WTC11 (cell line): ENCODE measurements around the gene PPP3CA. TPM values are rescaled to one million over a fixed set of nuclear protein-coding genes. Genes with fewer than 3 reads are reported as not detected.

Source experiments
- ATAC-seq: fragments of 200-7000 bp; cut with Tn5 transposase; 2 replicates; pipeline ENCODE4 v1.10.0; 2021; ENCODE audit warnings: mild to moderate bottlenecking, moderate library complexity
- CTCF ChIA-PET: fragments of 300-600 bp; sonication (Branson Sonifier 250); formaldehyde crosslinking; loops from one replicate; lab custom pipeline; 2021; ENCODE audit warnings: antibody characterized with exemption; lab: Charles Lee
- POLR2A ChIA-PET: fragments of 350-600 bp; sonication (Branson Sonifier 250); formaldehyde crosslinking; loops from one replicate; lab custom pipeline; 2021; ENCODE audit warnings: antibody characterized with exemption; lab: Charles Lee
- DNase-seq: peaks from one replicate; pipeline ENCODE4 v3.0.0; 2021; ENCODE audit warnings: low spot score
- H3K27ac Mint-ChIP-seq: 2 replicates; pipeline ENCODE4 v1.8.0; 2021; ENCODE audit warnings: mixed read lengths
- H3K27me3 Mint-ChIP-seq: 2 replicates; pipeline ENCODE4 v1.8.0; 2021; ENCODE audit warnings: low read depth, mild to moderate bottlenecking, moderate library complexity, mixed read lengths
- H3K36me3 Mint-ChIP-seq: 2 replicates; pipeline ENCODE4 v1.8.0; 2021; ENCODE audit warnings: mixed read lengths
- H3K4me1 Mint-ChIP-seq: 2 replicates; pipeline ENCODE4 v1.8.0; 2022; ENCODE audit warnings: mixed read lengths
- H3K4me3 Mint-ChIP-seq: 2 replicates; pipeline ENCODE4 v1.8.0; 2021; ENCODE audit warnings: mild to moderate bottlenecking, moderate library complexity, mixed read lengths
- H3K9me3 Mint-ChIP-seq: 2 replicates; pipeline ENCODE4 v1.8.0; 2021; ENCODE audit warnings: mixed read lengths
- ATF3 ChIP-seq: sonication (generic); formaldehyde crosslinking; conservative IDR thresholded peaks from 2 replicates; pipeline ENCODE4 v1.8.1; 2022; ENCODE audit warnings: mild to moderate bottlenecking, missing genetic modification reagents
- CREM ChIP-seq: sonication (generic); formaldehyde crosslinking; IDR thresholded peaks from 2 replicates; pipeline ENCODE4 v1.8.1; 2022; ENCODE audit warnings: mild to moderate bottlenecking, missing genetic modification reagents, moderate library complexity
- E2F4 ChIP-seq: sonication (generic); formaldehyde crosslinking; IDR thresholded peaks from 2 replicates; pipeline ENCODE4 v1.8.1; 2022; ENCODE audit warnings: low read depth, mild to moderate bottlenecking, moderate library complexity, missing genetic modification reagents, borderline replicate concordance
- EMX1 ChIP-seq: fragments of 250-450 bp; sonication (Bioruptor Pico); IDR thresholded peaks from 2 replicates; pipeline ENCODE4 v1.8.0; 2021; ENCODE audit warnings: mild to moderate bottlenecking
- IRF2 ChIP-seq: sonication (generic); formaldehyde crosslinking; IDR thresholded peaks from 2 replicates; pipeline ENCODE4 v1.8.0; 2022; ENCODE audit warnings: low read depth, missing genetic modification reagents, borderline replicate concordance
- MYBL2 ChIP-seq: sonication (generic); formaldehyde crosslinking; IDR thresholded peaks from 2 replicates; pipeline ENCODE4 v1.8.1; 2023; ENCODE audit warnings: mild to moderate bottlenecking, moderate library complexity, missing genetic modification reagents
- NFATC4 ChIP-seq: fragments of 250-450 bp; sonication (Bioruptor Pico); IDR thresholded peaks from 2 replicates; pipeline ENCODE4 v1.9.0; 2021; ENCODE audit warnings: mild to moderate bottlenecking
- NFE2L1 ChIP-seq: sonication (generic); formaldehyde crosslinking; IDR thresholded peaks from 2 replicates; pipeline ENCODE4 v1.8.1; 2023; ENCODE audit warnings: missing genetic modification reagents
- NFYB ChIP-seq: sonication (generic); formaldehyde crosslinking; conservative IDR thresholded peaks from 2 replicates; pipeline ENCODE4 v1.8.0; 2022; ENCODE audit warnings: low read depth, missing genetic modification reagents
- SP1 ChIP-seq: sonication (generic); formaldehyde crosslinking; conservative IDR thresholded peaks from 2 replicates; pipeline ENCODE4 v1.8.1; 2022; ENCODE audit warnings: missing genetic modification reagents
- STAT6 ChIP-seq: sonication (generic); formaldehyde crosslinking; conservative IDR thresholded peaks from 2 replicates; pipeline ENCODE4 v1.8.1; 2023; ENCODE audit warnings: mild to moderate bottlenecking, low read depth, missing genetic modification reagents, moderate library complexity
- total RNA-seq: library from RNA; stranded (reverse); gene quantifications from 3 replicates; pipeline ENCODE4 v1.2.3, GENCODE V29; 2021
- TF ChIP-seq, protein P1 (sequence below): sonication (generic); formaldehyde crosslinking; IDR thresholded peaks from 2 replicates; pipeline ENCODE4 v1.8.1; 2023; ENCODE audit warnings: mild to moderate bottlenecking, missing genetic modification reagents, moderate library complexity
- TF ChIP-seq, protein P2 (sequence below): sonication (generic); formaldehyde crosslinking; IDR thresholded peaks from 2 replicates; pipeline ENCODE4 v1.8.1; 2023; ENCODE audit warnings: mild to moderate bottlenecking, missing genetic modification reagents
- TF ChIP-seq, protein P3 (sequence below): sonication (generic); formaldehyde crosslinking; IDR thresholded peaks from 2 replicates; pipeline ENCODE4 v1.8.0; 2022; ENCODE audit warnings: mild to moderate bottlenecking, missing genetic modification reagents
- TF ChIP-seq, protein P4 (sequence below): sonication (generic); formaldehyde crosslinking; IDR thresholded peaks from 2 replicates; pipeline ENCODE4 v1.8.1; 2023; ENCODE audit warnings: mild to moderate bottlenecking, moderate library complexity, missing genetic modification reagents

The PPP3CA gene
- total RNA-seq, 1 experiment from 2014 or later, result 41.6 TPM

DNA sequence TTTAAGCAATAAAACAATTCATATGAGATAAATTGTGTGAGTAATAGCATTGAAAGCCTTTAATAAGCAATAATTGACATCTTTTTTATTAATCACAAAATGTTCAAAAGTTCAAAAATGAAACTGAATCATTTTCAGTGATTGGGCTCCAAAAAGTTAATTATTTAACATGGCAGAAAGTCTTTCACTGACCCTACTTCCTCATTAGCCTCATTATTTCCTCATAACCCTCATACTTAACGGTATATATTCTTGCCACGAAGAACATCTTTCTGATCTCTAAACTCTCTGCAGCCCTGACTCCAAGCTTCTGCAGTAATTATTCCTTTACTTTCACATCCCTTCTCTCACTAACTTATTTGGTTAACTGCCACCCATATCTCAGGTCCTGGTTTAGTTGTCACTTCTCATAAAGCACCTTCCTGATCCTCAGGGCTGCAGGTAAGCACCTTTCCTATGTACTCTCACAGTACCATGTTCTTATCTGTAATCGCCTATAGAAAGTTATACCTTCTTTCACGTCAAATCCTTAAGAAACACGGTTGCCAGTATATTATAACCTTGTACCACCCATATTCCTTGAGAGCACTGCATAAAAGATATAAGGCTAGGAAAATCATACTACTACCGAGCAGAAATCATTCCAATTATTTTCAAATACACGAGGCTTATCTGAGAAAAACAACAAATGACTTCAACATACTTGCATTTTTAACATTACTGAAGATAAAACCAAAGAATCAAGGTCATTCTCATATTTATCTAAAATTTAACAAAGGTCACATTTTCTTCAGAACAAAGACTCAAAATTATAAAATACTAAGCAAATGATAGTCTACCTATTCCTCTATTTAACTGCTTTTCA is 72.2 kb downstream of the PPP3CA start (continued):
- TF ChIP-seq STAT6 (CRISPR knock-in tag) (no peak), EMX1 (CRISPR knock-in tag) (no peak), E2F4 (CRISPR knock-in tag) (no peak)
- TF ChIP-seq, protein P1, sequence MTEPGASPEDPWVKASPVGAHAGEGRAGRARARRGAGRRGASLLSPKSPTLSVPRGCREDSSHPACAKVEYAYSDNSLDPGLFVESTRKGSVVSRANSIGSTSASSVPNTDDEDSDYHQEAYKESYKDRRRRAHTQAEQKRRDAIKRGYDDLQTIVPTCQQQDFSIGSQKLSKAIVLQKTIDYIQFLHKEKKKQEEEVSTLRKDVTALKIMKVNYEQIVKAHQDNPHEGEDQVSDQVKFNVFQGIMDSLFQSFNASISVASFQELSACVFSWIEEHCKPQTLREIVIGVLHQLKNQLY (CRISPR knock-in tag), result no peak
- TF ChIP-seq, all 79 proteins: peak for 0

GRCh38 chr4:101271516-101271915 is 75.8 kb downstream of the PPP3CA start:
- Mint-ChIP-seq H3K27me3 (no peaks in the 10 kb centered on the region), H3K9me3 (no peaks in the 10 kb centered on the region), H3K36me3 (no peaks in the 10 kb centered on the region), H3K27ac (no peak overlapping the region), H3K4me1 (peaks cover 27% of the 10 kb centered on the region), H3K4me3 (no peak overlapping the region)
- ATAC-seq (no peak), DNase-seq (no peak)
- ChIA-PET POLR2A (no interaction called here), CTCF (no interaction called here)
- no peak for TF ChIP-seq SP1
- no peak for TF ChIP-seq NFYB
- TF ChIP-seq NFE2L1 (CRISPR knock-in tag), result no peak
- TF ChIP-seq, protein P2, sequence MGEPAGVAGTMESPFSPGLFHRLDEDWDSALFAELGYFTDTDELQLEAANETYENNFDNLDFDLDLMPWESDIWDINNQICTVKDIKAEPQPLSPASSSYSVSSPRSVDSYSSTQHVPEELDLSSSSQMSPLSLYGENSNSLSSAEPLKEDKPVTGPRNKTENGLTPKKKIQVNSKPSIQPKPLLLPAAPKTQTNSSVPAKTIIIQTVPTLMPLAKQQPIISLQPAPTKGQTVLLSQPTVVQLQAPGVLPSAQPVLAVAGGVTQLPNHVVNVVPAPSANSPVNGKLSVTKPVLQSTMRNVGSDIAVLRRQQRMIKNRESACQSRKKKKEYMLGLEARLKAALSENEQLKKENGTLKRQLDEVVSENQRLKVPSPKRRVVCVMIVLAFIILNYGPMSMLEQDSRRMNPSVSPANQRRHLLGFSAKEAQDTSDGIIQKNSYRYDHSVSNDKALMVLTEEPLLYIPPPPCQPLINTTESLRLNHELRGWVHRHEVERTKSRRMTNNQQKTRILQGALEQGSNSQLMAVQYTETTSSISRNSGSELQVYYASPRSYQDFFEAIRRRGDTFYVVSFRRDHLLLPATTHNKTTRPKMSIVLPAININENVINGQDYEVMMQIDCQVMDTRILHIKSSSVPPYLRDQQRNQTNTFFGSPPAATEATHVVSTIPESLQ (CRISPR knock-in tag), result no peak
- no peak for TF ChIP-seq ATF3 (CRISPR knock-in tag)
- no peak for TF ChIP-seq CREM (CRISPR knock-in tag)
- TF ChIP-seq, protein P3, sequence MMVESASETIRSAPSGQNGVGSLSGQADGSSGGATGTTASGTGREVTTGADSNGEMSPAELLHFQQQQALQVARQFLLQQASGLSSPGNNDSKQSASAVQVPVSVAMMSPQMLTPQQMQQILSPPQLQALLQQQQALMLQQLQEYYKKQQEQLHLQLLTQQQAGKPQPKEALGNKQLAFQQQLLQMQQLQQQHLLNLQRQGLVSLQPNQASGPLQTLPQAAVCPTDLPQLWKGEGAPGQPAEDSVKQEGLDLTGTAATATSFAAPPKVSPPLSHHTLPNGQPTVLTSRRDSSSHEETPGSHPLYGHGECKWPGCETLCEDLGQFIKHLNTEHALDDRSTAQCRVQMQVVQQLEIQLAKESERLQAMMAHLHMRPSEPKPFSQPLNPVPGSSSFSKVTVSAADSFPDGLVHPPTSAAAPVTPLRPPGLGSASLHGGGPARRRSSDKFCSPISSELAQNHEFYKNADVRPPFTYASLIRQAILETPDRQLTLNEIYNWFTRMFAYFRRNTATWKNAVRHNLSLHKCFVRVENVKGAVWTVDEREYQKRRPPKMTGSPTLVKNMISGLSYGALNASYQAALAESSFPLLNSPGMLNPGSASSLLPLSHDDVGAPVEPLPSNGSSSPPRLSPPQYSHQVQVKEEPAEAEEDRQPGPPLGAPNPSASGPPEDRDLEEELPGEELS (CRISPR knock-in tag), result no peak
- TF ChIP-seq, protein P4, sequence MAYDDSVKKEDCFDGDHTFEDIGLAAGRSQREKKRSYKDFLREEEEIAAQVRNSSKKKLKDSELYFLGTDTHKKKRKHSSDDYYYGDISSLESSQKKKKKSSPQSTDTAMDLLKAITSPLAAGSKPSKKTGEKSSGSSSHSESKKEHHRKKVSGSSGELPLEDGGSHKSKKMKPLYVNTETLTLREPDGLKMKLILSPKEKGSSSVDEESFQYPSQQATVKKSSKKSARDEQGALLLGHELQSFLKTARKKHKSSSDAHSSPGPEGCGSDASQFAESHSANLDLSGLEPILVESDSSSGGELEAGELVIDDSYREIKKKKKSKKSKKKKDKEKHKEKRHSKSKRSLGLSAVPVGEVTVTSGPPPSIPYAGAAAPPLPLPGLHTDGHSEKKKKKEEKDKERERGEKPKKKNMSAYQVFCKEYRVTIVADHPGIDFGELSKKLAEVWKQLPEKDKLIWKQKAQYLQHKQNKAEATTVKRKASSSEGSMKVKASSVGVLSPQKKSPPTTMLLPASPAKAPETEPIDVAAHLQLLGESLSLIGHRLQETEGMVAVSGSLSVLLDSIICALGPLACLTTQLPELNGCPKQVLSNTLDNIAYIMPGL (CRISPR knock-in tag), result no peak
- TF ChIP-seq NFATC4 (CRISPR knock-in tag), result no peak
- no peak for TF ChIP-seq IRF2 (CRISPR knock-in tag)
- no peak for TF ChIP-seq MYBL2 (CRISPR knock-in tag)
